Esophagus muscularis mucosa (tissue), 4 donors: ENCODE data around the gene TNNC2. TPM values are rescaled to one million over a fixed set of nuclear protein-coding genes. Genes with fewer than 3 reads are reported as not detected.
A peak's percentile ranks its signal among the peaks of the same experiment; 100 is the strongest.

Experiments
- DNase-seq: peaks from one replicate; pipeline ENCODE4 v3.0.0-alpha.2; 2017; ENCODE audit errors: extremely low spot score
- H3K27ac ChIP-seq, 4 donors: fragments of 200-600 bp; sonication (generic); replicated peaks in 1 of 4; 1 replicate in 3 of 4; 2 replicates in 1 of 4; pipeline ENCODE4 v1.5.1; 2016 to 2019; ENCODE audit warnings: mild to moderate bottlenecking in 1 of 4
- H3K27me3 ChIP-seq, 4 donors: fragments of 200-600 bp; sonication (generic); one replicate each; pipeline versions ENCODE4 v1.5.1 to v1.6.0; 2016 to 2019
- H3K36me3 ChIP-seq, 4 donors: fragments of 200-600 bp; sonication (generic); one replicate each; pipeline ENCODE4 v1.5.1; 2016 to 2019
- H3K4me1 ChIP-seq, 4 donors: fragments of 200-600 bp; sonication (generic); one replicate each; pipeline ENCODE4 v1.5.1; 2016 to 2019
- H3K4me3 ChIP-seq, 4 donors: fragments of 200-600 bp; sonication (generic); 1 replicate in 2 of 4; 2 replicates in 2 of 4; pipeline ENCODE4 v1.5.1; 2016 to 2019; ENCODE audit warnings: mild to moderate bottlenecking in 4 of 4, moderate library complexity in 1 of 4
- H3K9me3 ChIP-seq, 4 donors: fragments of 200-600 bp; sonication (generic); 1 replicate in 3 of 4; 2 replicates in 1 of 4; pipeline ENCODE4 v1.5.1; 2016 to 2019
- EP300 ChIP-seq: sonication (generic); formaldehyde crosslinking; IDR thresholded peaks from one replicate; pipeline ENCODE4 v1.6.1; 2017; ENCODE audit warnings: antibody characterized with exemption
- POLR2A ChIP-seq: fragments of 450-650 bp; IDR thresholded peaks from one replicate; pipeline ENCODE4 v1.6.1; 2017; ENCODE audit warnings: antibody characterized with exemption, moderate library complexity, mild to moderate bottlenecking, low read depth
- POLR2AphosphoS5 ChIP-seq, 2 donors: sonication (generic); formaldehyde crosslinking; IDR thresholded peaks; one replicate each; pipeline ENCODE4 v1.6.1; 2017; ENCODE audit warnings: antibody characterized with exemption in 2 of 2
- WGBS: methylation state at CpG from one replicate; pipeline ENCODE4 v1.1.5; 2018; 5-methylcytosine and 5-hydroxymethylcytosine counted together
- intact Hi-C: fragments of 100-400 bp; cut with DNase I; formaldehyde crosslinking; loops from one replicate; pipeline ENCODE4 v1.15.1; 2023
- total RNA-seq, 4 donors: library from RNA; depleted of rRNA; stranded (reverse); fragments of >200 nt; gene quantifications; one replicate each; pipeline versions ENCODE4 v1.1.0 to v1.2.1, GENCODE V29; 2016
- TF ChIP-seq, protein P1 (sequence below), 3 experiments: fragments of 200-600 bp in 2 of 3; fragments of 450-650 bp in 1 of 3; sonication (generic) in 2 of 3; IDR thresholded peaks; one replicate each; pipeline ENCODE4 v1.5.1; 2017 to 2019; ENCODE audit warnings: antibody characterized with exemption in 3 of 3, mild to moderate bottlenecking in 2 of 3, moderate library complexity in 1 of 3

TNNC2 gene
- total RNA-seq, 4 donors from 2014 or later: 0.46 to 3.1 (median 1.8) TPM

DNA sequence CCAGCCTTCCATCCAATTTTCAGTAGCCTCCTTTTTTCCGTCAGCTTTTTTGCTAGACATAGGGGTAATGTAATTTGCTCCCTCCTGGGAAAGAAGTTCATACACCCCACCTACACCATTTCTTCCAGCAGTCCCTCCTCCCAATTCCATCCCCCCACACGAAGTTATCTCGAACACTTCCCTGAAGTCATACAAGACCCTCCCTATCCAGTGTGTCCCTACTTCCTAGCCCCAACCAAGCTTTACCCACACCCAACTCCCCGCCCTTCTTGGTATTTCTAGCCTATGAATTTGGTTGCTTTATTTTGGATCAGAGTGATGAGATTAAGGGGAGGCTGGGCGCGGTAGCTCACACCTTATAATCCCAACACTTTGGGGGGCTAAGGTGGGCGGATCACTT is 13.6 kb downstream of the TNNC2 start:
- intact Hi-C loops: loop anchor here (5.0 kb wide), 1 partner anchor 154 kb away; no protein-coding TSS in a partner anchor
- TF ChIP-seq, protein P1, sequence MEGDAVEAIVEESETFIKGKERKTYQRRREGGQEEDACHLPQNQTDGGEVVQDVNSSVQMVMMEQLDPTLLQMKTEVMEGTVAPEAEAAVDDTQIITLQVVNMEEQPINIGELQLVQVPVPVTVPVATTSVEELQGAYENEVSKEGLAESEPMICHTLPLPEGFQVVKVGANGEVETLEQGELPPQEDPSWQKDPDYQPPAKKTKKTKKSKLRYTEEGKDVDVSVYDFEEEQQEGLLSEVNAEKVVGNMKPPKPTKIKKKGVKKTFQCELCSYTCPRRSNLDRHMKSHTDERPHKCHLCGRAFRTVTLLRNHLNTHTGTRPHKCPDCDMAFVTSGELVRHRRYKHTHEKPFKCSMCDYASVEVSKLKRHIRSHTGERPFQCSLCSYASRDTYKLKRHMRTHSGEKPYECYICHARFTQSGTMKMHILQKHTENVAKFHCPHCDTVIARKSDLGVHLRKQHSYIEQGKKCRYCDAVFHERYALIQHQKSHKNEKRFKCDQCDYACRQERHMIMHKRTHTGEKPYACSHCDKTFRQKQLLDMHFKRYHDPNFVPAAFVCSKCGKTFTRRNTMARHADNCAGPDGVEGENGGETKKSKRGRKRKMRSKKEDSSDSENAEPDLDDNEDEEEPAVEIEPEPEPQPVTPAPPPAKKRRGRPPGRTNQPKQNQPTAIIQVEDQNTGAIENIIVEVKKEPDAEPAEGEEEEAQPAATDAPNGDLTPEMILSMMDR (IDR thresholded peaks at IDR 0.05): no peak
- no peak for TF ChIP-seq POLR2A
- no peak for TF ChIP-seq POLR2AphosphoS5 (IDR thresholded peaks at IDR 0.05)
- no peak for TF ChIP-seq EP300
- no peaks in the 10 kb centered on the region for H3K27me3 ChIP-seq
- 56% methylated on average over 7 of the region's 7 CpGs for WGBS
- DNase-seq: no peak
- no peak overlapping the region for H3K27ac ChIP-seq
- H3K4me3 ChIP-seq: no peak overlapping the region
- peaks cover 5 to 34% (median 28%) of the 10 kb centered on the region in 4 donors for H3K4me1 ChIP-seq
- no peaks in the 10 kb centered on the region for H3K9me3 ChIP-seq
- H3K36me3 ChIP-seq: peaks cover 24 to 33% (median 31%) of the 10 kb centered on the region in 4 donors

DNA sequence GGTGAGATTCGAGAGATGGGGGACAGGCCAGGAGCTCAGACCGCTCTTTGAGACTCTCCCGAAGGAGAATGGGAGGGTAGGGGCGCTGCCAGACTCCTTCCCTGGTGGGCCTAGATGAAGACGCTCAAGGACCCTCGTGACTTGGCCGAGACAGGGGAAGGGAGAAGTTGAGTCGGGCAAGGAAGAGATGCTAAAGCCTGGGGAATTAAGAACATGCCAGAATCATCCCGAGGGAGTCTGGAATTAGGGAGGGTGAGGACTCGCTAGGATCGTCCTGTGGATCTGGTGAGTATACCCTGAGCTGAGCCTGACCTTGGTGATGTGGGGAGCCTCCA is 14.1 kb downstream of the TNNC2 start:
- Histone ChIP-seq H3K4me3 (peak overlapping the region; percentile 54 to 64 (median 56)), H3K36me3 (peaks cover 28 to 38% (median 36%) of the 10 kb centered on the region in 4 donors), H3K27me3 (no peaks in the 10 kb centered on the region), H3K4me1 (peaks cover 5 to 29% (median 26%) of the 10 kb centered on the region in 4 donors), H3K9me3 (no peaks in the 10 kb centered on the region), H3K27ac (no peak overlapping the region)
- DNase-seq: no peak
- TF ChIP-seq POLR2A (no peak), EP300 (no peak), POLR2AphosphoS5 (IDR thresholded peaks at IDR 0.05) (no peak)
- TF ChIP-seq, protein P1 (IDR thresholded peaks at IDR 0.05): no peak
- WGBS: 6% methylated on average over 10 of the region's 11 CpGs
- intact Hi-C loops: loop anchor here (5.0 kb wide), 1 partner anchor 154 kb away; no protein-coding TSS in a partner anchor

DNA sequence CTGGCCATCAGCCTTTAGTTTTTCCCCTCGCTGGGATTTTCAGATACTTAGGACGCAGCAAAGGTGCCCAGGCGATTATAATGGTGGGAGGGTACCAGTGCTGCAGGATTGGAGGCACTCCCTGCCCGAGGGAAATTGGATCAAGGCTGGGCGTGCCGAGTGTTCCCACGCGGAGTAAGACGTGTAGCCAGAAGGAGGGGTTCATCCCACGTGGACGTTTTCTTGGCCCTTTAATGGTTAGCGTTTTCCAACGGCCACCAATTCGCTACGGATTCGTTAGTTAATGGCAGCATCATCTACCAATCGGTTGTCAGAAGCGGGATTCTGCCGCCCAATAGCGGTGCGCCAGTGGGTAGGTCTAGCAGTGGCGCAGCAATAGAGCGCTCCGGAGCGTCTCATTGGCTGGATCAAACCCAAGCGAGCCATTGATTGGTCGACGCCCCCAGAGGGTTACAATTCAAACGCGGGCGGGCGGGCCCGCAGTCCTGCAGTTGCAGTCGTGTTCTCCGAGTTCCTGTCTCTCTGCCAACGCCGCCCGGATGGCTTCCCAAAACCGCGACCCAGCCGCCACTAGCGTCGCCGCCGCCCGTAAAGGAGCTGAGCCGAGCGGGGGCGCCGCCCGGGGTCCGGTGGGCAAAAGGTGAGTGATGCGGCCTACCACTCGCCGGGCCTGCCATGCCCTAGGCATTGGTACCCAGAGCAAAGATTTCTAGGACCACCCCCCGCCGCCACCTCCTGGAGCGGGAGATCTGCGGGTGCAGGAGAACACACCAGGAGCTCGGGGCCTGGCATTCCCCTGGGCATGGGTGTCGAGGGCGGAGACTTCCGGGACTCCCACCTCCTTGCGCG is 14.7 kb downstream of the TNNC2 start, which contains the start of gene UBE2C:
UBE2C (plus strand) TSS at position 488 of the 849 bp plus-strand sequence; CDS start at position 540, 52 bp downstream.
- TF ChIP-seq EP300 (no peak), POLR2AphosphoS5 (IDR thresholded peaks at IDR 0.05) (peak; percentile 68 to 79), POLR2A (no peak)
- TF ChIP-seq, protein P1 (IDR thresholded peaks at IDR 0.05): no peak
- 0% methylated on average over 14 of the region's 65 CpGs for WGBS
- H3K4me3 ChIP-seq: peak within 1 kb of the TSS; percentile 54 to 64 (median 56)
- H3K27ac ChIP-seq: peak within 1 kb of the TSS; percentile 33 to 61 (median 47)
- intact Hi-C loops: loop anchor here (5.0 kb wide), 1 partner anchor 155 kb away; no protein-coding TSS in a partner anchor
- H3K27me3 ChIP-seq: no peaks in the 10 kb centered on the region
- peaks cover 5 to 23% (median 20%) of the 10 kb centered on the region in 4 donors for H3K4me1 ChIP-seq
- H3K9me3 ChIP-seq: no peaks in the 10 kb centered on the region
- peak; percentile 99 for DNase-seq
- H3K36me3 ChIP-seq: peaks cover 34 to 44% (median 42%) of the 10 kb centered on the region in 4 donors

DNA sequence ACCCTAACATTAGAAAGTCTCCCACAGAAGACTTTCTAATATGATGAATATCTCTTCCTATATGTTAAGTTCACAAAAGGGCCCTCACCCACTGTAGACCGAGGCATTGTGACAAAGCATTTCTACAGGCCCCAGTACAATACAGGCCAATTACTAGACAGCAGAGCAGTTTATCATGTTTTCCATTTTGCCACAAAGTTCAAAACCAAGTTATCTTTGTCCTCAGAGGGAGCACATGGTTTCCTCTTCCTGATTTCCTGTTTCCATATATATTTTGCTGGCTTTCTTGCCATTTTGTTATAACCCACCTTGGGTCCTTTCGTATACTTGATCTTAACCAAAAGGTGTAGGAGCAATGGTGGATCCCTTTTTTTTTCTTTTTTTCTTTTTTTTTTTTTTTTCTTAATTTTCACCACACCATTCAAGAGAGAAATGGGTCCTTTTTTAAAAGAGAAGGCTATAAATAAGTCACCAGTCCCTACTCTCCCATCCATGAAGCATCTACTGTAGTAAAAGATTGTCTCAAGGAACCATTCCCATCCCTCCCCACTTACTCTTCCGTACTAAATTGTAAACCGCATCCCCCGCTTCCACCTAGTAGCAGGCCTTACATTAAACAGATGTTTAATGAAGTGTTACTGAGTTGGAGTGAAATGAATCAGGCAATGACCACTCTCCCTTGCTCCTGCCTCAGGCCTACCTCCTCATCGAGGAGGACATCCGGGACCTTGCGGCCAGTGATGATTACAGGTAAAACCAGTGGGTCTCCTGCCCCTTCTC is 16.7 kb downstream of the TNNC2 start:
- no peaks in the 10 kb centered on the region for H3K9me3 ChIP-seq
- H3K4me1 ChIP-seq: peaks cover 5 to 19% (median 15%) of the 10 kb centered on the region in 4 donors
- TF ChIP-seq EP300 (no peak), POLR2A (no peak)
- TF ChIP-seq, protein P1 (IDR thresholded peaks at IDR 0.05): no peak
- no peaks in the 10 kb centered on the region for H3K27me3 ChIP-seq
- intact Hi-C loops: loop anchor here (5.0 kb wide), 1 partner anchor 157 kb away; no protein-coding TSS in a partner anchor
- H3K27ac ChIP-seq: no peak overlapping the region
- no peak overlapping the region for H3K4me3 ChIP-seq
- peaks cover 52 to 63% (median 62%) of the 10 kb centered on the region in 4 donors for H3K36me3 ChIP-seq
- no peak for DNase-seq
- 88% methylated on average over 8 of the region's 8 CpGs for WGBS
